Lower lobe of right lung (tissue), 2 donors: ENCODE data around the gene KRIT1. TPM values are rescaled to one million over a fixed set of nuclear protein-coding genes. Genes with fewer than 3 reads are reported as not detected.

Experiments
- ATAC-seq, 2 donors: fragments of 200-7000 bp; cut with Tn5 transposase; one replicate each; pipeline ENCODE4 v1.9.1; 2020 to 2022; ENCODE audit warnings: mild to moderate bottlenecking in 2 of 2, moderate library complexity in 2 of 2
- DNase-seq: peaks from one replicate; pipeline ENCODE4 v3.0.0-alpha.2; 2020
- H3K27ac ChIP-seq: fragments of 200-600 bp; one replicate; pipeline ENCODE4 v1.8.0; 2022
- H3K27me3 ChIP-seq: fragments of 200-600 bp; one replicate; pipeline ENCODE4 v1.8.0; 2022; ENCODE audit warnings: low read depth
- H3K36me3 ChIP-seq: fragments of 200-600 bp; one replicate; pipeline ENCODE4 v1.8.0; 2022; ENCODE audit warnings: mild to moderate bottlenecking
- H3K4me1 ChIP-seq: fragments of 200-600 bp; one replicate; pipeline ENCODE4 v1.8.0; 2022
- H3K4me3 ChIP-seq: fragments of 200-600 bp; one replicate; pipeline ENCODE4 v1.8.0; 2022; ENCODE audit warnings: mild to moderate bottlenecking
- H3K9me3 ChIP-seq: fragments of 200-600 bp; one replicate; pipeline ENCODE4 v1.8.0; 2022
- CTCF ChIP-seq: fragments of 200-600 bp; IDR thresholded peaks from one replicate; pipeline ENCODE4 v1.8.0; 2022; ENCODE audit warnings: antibody characterized with exemption, mild to moderate bottlenecking
- intact Hi-C: fragments of 100-400 bp; cut with DNase I; formaldehyde crosslinking; loops from one replicate; pipeline ENCODE4 v1.11.0; 2022
- total RNA-seq: library from RNA; stranded (reverse); fragmentation: NEBNext Ultra II Directional; extraction: Animal tissue kit (Norgen Biotek cat#: 25700); gene quantifications from one replicate; pipeline ENCODE4 v1.2.1, GENCODE V29; 2021
- donor health status: DM: no; HTN: yes; CAD: no; lungs with severe emphysema.

The KRIT1 gene
- total RNA-seq, 1 donor from 2014 or later = 49.0 TPM

DNA sequence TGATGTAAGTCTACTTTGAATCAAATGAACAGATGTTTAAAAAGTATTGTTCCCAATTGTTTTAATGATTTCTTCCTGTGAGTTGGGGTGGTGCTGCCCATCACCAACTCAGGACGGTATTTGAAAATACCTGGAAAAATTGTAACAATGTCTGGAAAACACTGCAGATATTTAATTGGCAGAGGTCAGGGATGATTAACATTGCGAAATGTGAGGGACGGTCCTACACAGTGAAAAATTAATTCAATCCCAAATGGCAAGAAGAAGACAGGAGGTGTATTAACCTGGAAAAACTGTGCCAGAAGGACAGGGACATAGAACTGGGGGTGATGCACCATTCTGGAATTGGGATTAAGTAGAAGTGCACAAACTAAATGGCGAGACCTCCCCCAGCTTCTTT, 29.6 kb upstream of the KRIT1 start:
- no peak overlapping the region for H3K4me3 ChIP-seq
- DNase-seq (no peak), ATAC-seq (no peak)
- H3K4me1 ChIP-seq = peaks cover 3% of the 10 kb centered on the region
- H3K27me3 ChIP-seq = no peaks in the 10 kb centered on the region
- H3K9me3 ChIP-seq = no peaks in the 10 kb centered on the region
- no peak overlapping the region for H3K27ac ChIP-seq
- TF ChIP-seq CTCF = no peak
- intact Hi-C loops = no loop called here
- H3K36me3 ChIP-seq = no peaks in the 10 kb centered on the region

GRCh38 chr7:92268921-92269320, 23.2 kb upstream of the KRIT1 start:
- DNase-seq (no peak), ATAC-seq (no peak)
- Histone ChIP-seq H3K9me3 (no peaks in the 10 kb centered on the region), H3K27ac (no peak overlapping the region), H3K4me1 (no peaks in the 10 kb centered on the region), H3K36me3 (no peaks in the 10 kb centered on the region), H3K4me3 (no peak overlapping the region), H3K27me3 (no peaks in the 10 kb centered on the region)
- intact Hi-C loops = no loop called here
- no peak for TF ChIP-seq CTCF

DNA sequence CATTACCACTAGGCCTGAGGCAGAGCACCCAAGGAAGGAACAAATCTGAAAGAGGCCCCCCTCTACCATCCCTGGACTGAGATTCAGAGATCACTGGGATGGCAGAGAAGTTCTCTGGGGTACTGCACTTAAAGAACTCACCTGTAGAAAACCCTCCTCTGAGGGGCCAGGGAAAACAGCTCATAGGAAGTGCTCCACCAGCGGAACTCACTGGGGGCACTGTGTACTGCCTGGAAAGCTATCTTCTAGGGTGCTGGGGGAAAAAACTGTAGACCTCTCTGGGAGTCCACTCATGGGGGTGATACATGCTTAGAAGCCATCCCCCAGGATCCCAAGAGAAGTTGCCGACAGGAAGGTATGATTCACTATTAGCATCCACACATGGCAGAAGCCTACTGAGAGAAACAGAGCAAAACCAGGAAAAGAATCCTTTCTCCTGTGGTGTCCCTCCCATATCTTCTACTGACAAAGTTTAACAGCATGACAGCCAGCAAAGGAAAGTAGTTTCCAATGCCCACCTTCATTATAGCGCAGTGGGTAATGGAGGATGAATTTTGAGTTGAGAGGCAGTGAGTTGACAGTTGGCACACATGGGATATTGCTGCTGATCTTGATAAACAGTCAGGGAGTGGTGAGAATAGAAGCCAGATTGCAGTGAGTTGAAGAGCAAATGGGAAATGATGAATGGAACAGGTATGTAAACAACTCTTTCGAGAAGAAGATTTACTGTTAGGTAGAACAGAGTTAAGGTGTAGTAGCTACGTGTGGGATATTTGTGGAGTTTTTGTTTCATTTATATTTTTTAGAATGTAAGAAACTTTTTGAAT, 20.9 kb upstream of the KRIT1 start:
- Histone ChIP-seq H3K4me1 (no peaks in the 10 kb centered on the region), H3K27me3 (no peaks in the 10 kb centered on the region), H3K36me3 (no peaks in the 10 kb centered on the region), H3K27ac (no peak overlapping the region), H3K4me3 (no peak overlapping the region), H3K9me3 (no peaks in the 10 kb centered on the region)
- intact Hi-C loops = no loop called here
- TF ChIP-seq CTCF = no peak
- DNase-seq = no peak
- no peak for ATAC-seq

DNA sequence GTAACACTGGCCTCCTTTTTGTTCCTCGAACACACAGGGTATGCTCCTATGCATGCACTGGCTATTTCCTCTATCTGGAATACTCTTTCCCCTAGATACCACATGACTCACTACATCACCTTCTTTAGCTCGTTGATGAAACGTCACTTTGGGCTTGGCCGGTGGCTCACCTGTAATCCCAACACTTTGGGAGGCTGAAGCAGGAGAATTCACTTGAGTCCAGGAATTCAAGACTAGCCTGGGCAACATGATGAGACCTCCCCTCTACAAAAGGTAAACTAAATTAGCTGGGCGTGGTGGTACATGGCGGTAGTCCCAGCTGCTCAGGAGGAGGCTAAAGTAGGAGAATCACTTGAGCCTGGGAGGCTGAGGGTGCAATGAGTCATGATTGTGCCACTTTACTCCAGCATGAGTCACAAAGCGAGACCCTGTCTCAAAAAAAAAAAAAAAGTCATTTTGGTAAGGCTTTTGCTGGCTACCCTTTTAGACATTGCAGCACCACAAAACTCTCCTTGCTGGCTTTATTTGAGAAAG, 14.6 kb upstream of the KRIT1 start:
- ATAC-seq (peak in 1 of 2 donors; percentile 51), DNase-seq (no peak)
- Histone ChIP-seq H3K4me3 (no peak overlapping the region), H3K9me3 (no peaks in the 10 kb centered on the region), H3K4me1 (no peaks in the 10 kb centered on the region), H3K27ac (no peak overlapping the region), H3K36me3 (no peaks in the 10 kb centered on the region), H3K27me3 (no peaks in the 10 kb centered on the region)
- intact Hi-C loops = no loop called here
- no peak for TF ChIP-seq CTCF

GRCh38 chr7:92259610-92260247, 14.0 kb upstream of the KRIT1 start:
- no peak for TF ChIP-seq CTCF
- intact Hi-C loops = no loop called here
- H3K9me3 ChIP-seq = no peaks in the 10 kb centered on the region
- H3K27me3 ChIP-seq = no peaks in the 10 kb centered on the region
- no peaks in the 10 kb centered on the region for H3K4me1 ChIP-seq
- no peak overlapping the region for H3K4me3 ChIP-seq
- DNase-seq (no peak), ATAC-seq (no peak)
- no peak overlapping the region for H3K27ac ChIP-seq
- no peaks in the 10 kb centered on the region for H3K36me3 ChIP-seq
